Activated naive CD8-positive, alpha-beta T cell treated with anti-CD3 and anti-CD28 coated beads, Interleukin-2, amount 10 ng/mL, durations not matched to agents 7 days and 5 days (primary cell): ENCODE measurements around the gene POGZ. TPM values are rescaled to one million over a fixed set of nuclear protein-coding genes. Genes with fewer than 3 reads are reported as not detected.

Experiments used
- ATAC-seq: fragments of 150-1000 bp; cut with Tn5 transposase; one replicate; pipeline ENCODE4 v1.10.0; 2021; ENCODE audit warnings: low read depth, moderate library complexity
- POLR2A ChIA-PET: fragments of 350-600 bp; sonication (Branson Sonifier 250); formaldehyde crosslinking; loops from one replicate; lab custom pipeline; 2021; ENCODE audit warnings: antibody characterized with exemption; lab: Charles Lee
- DNase-seq: peaks from one replicate; pipeline ENCODE4 v3.0.0; 2021
- H3K27ac Mint-ChIP-seq: one replicate; pipeline ENCODE4 v1.8.0; 2022; ENCODE audit warnings: mild to moderate bottlenecking, mixed read lengths
- H3K27me3 Mint-ChIP-seq: one replicate; pipeline ENCODE4 v1.8.0; 2022; ENCODE audit warnings: mild to moderate bottlenecking, moderate library complexity, mixed read lengths
- H3K36me3 Mint-ChIP-seq: one replicate; pipeline ENCODE4 v1.8.0; 2021; ENCODE audit warnings: mild to moderate bottlenecking, mixed read lengths
- H3K4me1 Mint-ChIP-seq: one replicate; pipeline ENCODE4 v1.8.0; 2021; ENCODE audit warnings: mixed read lengths
- H3K4me3 Mint-ChIP-seq: one replicate; pipeline ENCODE4 v1.8.0; 2022; ENCODE audit warnings: mild to moderate bottlenecking, moderate library complexity, mixed read lengths
- H3K9me3 Mint-ChIP-seq: one replicate; pipeline ENCODE4 v1.8.0; 2021; ENCODE audit warnings: mixed read lengths
- total RNA-seq, 2 experiments: library from RNA; stranded (reverse); gene quantifications; one replicate each; pipeline ENCODE4 v1.2.3, GENCODE V29; 2021

POGZ gene
- total RNA-seq, result 100 to 1,000 TPM in 1 of 2 experiments, 10 to 100 TPM in 1; 94.8 to 104 TPM

GRCh38 chr1:151459331-151460046 is at the start of gene POGZ:
Gene POGZ, minus strand, starts transcription at chr1:151459494. Its CDS starts 17,290 bp downstream, at chr1:151442204.
- Mint-ChIP-seq H3K27me3 (peaks cover 22% of the 10 kb centered on the region), H3K4me3 (peak within 1 kb of the TSS; percentile 89), H3K9me3 (no peaks in the 10 kb centered on the region), H3K27ac (peak within 1 kb of the TSS; percentile 93), H3K4me1 (peaks cover 15% of the 10 kb centered on the region), H3K36me3 (peaks cover 3% of the 10 kb centered on the region)
- DNase-seq, result peak; percentile 91
- POLR2A ChIA-PET, result interaction anchor here (0.5 to 1.1 kb wide), 6 partner anchors 13 to 189 kb away, joined by 3 to 6 read pairs (median 4); partner anchors contain the start of gene ZNF687
- peak; percentile 78 for ATAC-seq

- POLR2A ChIA-PET, result no interaction called here
Measured at GRCh38 chr1:151508833-151509232, 49.5 kb upstream of the POGZ start.

GRCh38 chr1:151504759-151505158 is 45.5 kb upstream of the POGZ start:
- no peak for ATAC-seq
- H3K9me3 Mint-ChIP-seq, result no peaks in the 10 kb centered on the region
- DNase-seq, result no peak
- H3K4me3 Mint-ChIP-seq, result no peak overlapping the region
- no peaks in the 10 kb centered on the region for H3K36me3 Mint-ChIP-seq
- no peak overlapping the region for H3K27ac Mint-ChIP-seq
- H3K27me3 Mint-ChIP-seq, result peaks cover 30% of the 10 kb centered on the region
- H3K4me1 Mint-ChIP-seq, result peaks cover 2% of the 10 kb centered on the region
- POLR2A ChIA-PET, result interaction anchor here (0.6 kb wide), 1 partner anchor 106 kb away, joined by 3 read pairs; the partner anchor contains the start of gene PSMB4

More at GRCh38 chr1:151508833-151509232, 49.5 kb upstream of the POGZ start:
- DNase-seq, result no peak
- ATAC-seq, result no peak
- Mint-ChIP-seq H3K27me3 (peaks cover 35% of the 10 kb centered on the region), H3K27ac (no peak overlapping the region), H3K4me3 (no peak overlapping the region), H3K4me1 (peaks cover 21% of the 10 kb centered on the region), H3K36me3 (no peaks in the 10 kb centered on the region), H3K9me3 (no peaks in the 10 kb centered on the region)

- H3K27ac Mint-ChIP-seq, result no peak overlapping the region
- POLR2A ChIA-PET, result no interaction called here
- H3K36me3 Mint-ChIP-seq, result no peaks in the 10 kb centered on the region
- peaks cover 26% of the 10 kb centered on the region for H3K27me3 Mint-ChIP-seq
- H3K4me1 Mint-ChIP-seq, result peaks cover 2% of the 10 kb centered on the region
- no peaks in the 10 kb centered on the region for H3K9me3 Mint-ChIP-seq
- ATAC-seq, result no peak
- no peak overlapping the region for H3K4me3 Mint-ChIP-seq
- no peak for DNase-seq
Measured at GRCh38 chr1:151504252-151504651, 45.0 kb upstream of the POGZ start.

GRCh38 chr1:151502859-151503780 is 43.8 kb upstream of the POGZ start:
- POLR2A ChIA-PET, result no interaction called here
- DNase-seq, result no peak

GRCh38 chr1:151502035-151502700 is 42.9 kb upstream of the POGZ start:
- Mint-ChIP-seq H3K4me1 (peaks cover 2% of the 10 kb centered on the region), H3K9me3 (no peaks in the 10 kb centered on the region), H3K27ac (no peak overlapping the region), H3K36me3 (no peaks in the 10 kb centered on the region), H3K27me3 (peaks cover 25% of the 10 kb centered on the region), H3K4me3 (no peak overlapping the region)
- POLR2A ChIA-PET, result no interaction called here
- DNase-seq (no peak), ATAC-seq (no peak)

More at GRCh38 chr1:151502859-151503780, 43.8 kb upstream of the POGZ start:
- Mint-ChIP-seq H3K27ac (no peak overlapping the region), H3K4me3 (no peak overlapping the region), H3K36me3 (no peaks in the 10 kb centered on the region), H3K4me1 (peaks cover 2% of the 10 kb centered on the region), H3K9me3 (no peaks in the 10 kb centered on the region), H3K27me3 (peaks cover 26% of the 10 kb centered on the region)
- ATAC-seq, result no peak

- POLR2A ChIA-PET, result no interaction called here
- Mint-ChIP-seq H3K36me3 (no peaks in the 10 kb centered on the region), H3K4me3 (no peak overlapping the region), H3K27me3 (peaks cover 22% of the 10 kb centered on the region), H3K4me1 (peaks cover 2% of the 10 kb centered on the region), H3K9me3 (no peaks in the 10 kb centered on the region), H3K27ac (no peak overlapping the region)
- ATAC-seq (no peak), DNase-seq (no peak)
Measured at GRCh38 chr1:151501474-151501873, 42.2 kb upstream of the POGZ start.

GRCh38 chr1:151499930-151500329 is 40.6 kb upstream of the POGZ start:
- peaks cover 10% of the 10 kb centered on the region for H3K27me3 Mint-ChIP-seq
- POLR2A ChIA-PET, result no interaction called here
- ATAC-seq (peak; percentile 30), DNase-seq (no peak)
- no peaks in the 10 kb centered on the region for H3K4me1 Mint-ChIP-seq
- no peak overlapping the region for H3K4me3 Mint-ChIP-seq
- H3K36me3 Mint-ChIP-seq, result no peaks in the 10 kb centered on the region
- H3K27ac Mint-ChIP-seq, result no peak overlapping the region
- no peaks in the 10 kb centered on the region for H3K9me3 Mint-ChIP-seq

GRCh38 chr1:151499365-151499764 is 40.1 kb upstream of the POGZ start:
- no peaks in the 10 kb centered on the region for H3K9me3 Mint-ChIP-seq
- H3K4me1 Mint-ChIP-seq, result no peaks in the 10 kb centered on the region

GRCh38 chr1:151495316-151495715 is 36.0 kb upstream of the POGZ start:
- no peak overlapping the region for H3K27ac Mint-ChIP-seq
- H3K36me3 Mint-ChIP-seq, result no peaks in the 10 kb centered on the region
- no peak for DNase-seq
- no peak overlapping the region for H3K4me3 Mint-ChIP-seq
- POLR2A ChIA-PET, result interaction anchor here (0.7 kb wide), 1 partner anchor 23 kb away, joined by 3 read pairs; no protein-coding TSS in a partner anchor
- ATAC-seq, result no peak
- no peaks in the 10 kb centered on the region for H3K4me1 Mint-ChIP-seq
- peaks cover 4% of the 10 kb centered on the region for H3K27me3 Mint-ChIP-seq
- no peaks in the 10 kb centered on the region for H3K9me3 Mint-ChIP-seq

More at GRCh38 chr1:151499365-151499764, 40.1 kb upstream of the POGZ start:
- ATAC-seq (no peak), DNase-seq (no peak)
- no peak overlapping the region for H3K27ac Mint-ChIP-seq
- no peak overlapping the region for H3K4me3 Mint-ChIP-seq
- POLR2A ChIA-PET, result no interaction called here
- H3K27me3 Mint-ChIP-seq, result peaks cover 7% of the 10 kb centered on the region
- H3K36me3 Mint-ChIP-seq, result no peaks in the 10 kb centered on the region

GRCh38 chr1:151494741-151495281 is 35.5 kb upstream of the POGZ start:
- H3K36me3 Mint-ChIP-seq, result no peaks in the 10 kb centered on the region
- DNase-seq, result no peak
- no peak for ATAC-seq
- POLR2A ChIA-PET, result interaction anchor here (0.7 to 0.9 kb wide), 2 partner anchors 23 to 77 kb away, joined by 3 read pairs; no protein-coding TSS in a partner anchor
- no peak overlapping the region for H3K4me3 Mint-ChIP-seq
- H3K4me1 Mint-ChIP-seq, result no peaks in the 10 kb centered on the region
- H3K9me3 Mint-ChIP-seq, result no peaks in the 10 kb centered on the region
- H3K27ac Mint-ChIP-seq, result no peak overlapping the region
- H3K27me3 Mint-ChIP-seq, result peaks cover 3% of the 10 kb centered on the region

GRCh38 chr1:151493042-151493441 is 33.7 kb upstream of the POGZ start:
- no peaks in the 10 kb centered on the region for H3K9me3 Mint-ChIP-seq
- ATAC-seq (no peak), DNase-seq (no peak)
- POLR2A ChIA-PET, result interaction anchor here (0.7 kb wide), 2 partner anchors 23 to 39 kb away, joined by 3 to 5 read pairs; no protein-coding TSS in a partner anchor
- no peak overlapping the region for H3K4me3 Mint-ChIP-seq
- peaks cover 3% of the 10 kb centered on the region for H3K27me3 Mint-ChIP-seq
- H3K4me1 Mint-ChIP-seq, result no peaks in the 10 kb centered on the region
- H3K36me3 Mint-ChIP-seq, result no peaks in the 10 kb centered on the region
- no peak overlapping the region for H3K27ac Mint-ChIP-seq
